ENCODE measurements around the gene ASRGL1. TPM values are rescaled to one million over a fixed set of nuclear protein-coding genes. Genes with fewer than 3 reads are reported as not detected.

ASRGL1 gene
- total and polyA plus RNA-seq, 2 of the 13 experiments (the other 11 are each of a cell fraction or from before 2014, with no cell fraction given): 50.8 to 97.5 TPM

DNA sequence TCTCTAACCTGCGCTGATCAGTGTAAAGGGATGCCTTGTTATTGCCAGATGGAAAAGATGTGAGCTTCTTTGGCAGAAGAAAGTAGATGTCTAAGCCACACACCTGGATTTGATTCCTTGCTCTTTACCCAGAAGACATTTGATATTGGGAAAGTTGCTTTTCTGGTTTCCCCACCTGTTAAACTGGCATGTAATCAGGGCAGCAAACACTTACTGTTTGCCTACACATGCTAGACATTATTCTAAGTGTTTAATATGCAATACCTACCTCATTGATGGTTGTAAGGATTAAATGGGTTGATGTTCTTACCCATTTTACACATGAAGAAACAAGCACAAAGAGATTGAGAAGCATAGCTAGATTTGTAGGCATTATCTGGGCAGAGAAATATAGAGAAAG is 16.6 kb downstream of the ASRGL1 start:
- BruUV-seq (replicated peaks): no TSS peak
- DNase-seq (ENCODE audit: low spot score) (no peak), FAIRE-seq (no peak), ATAC-seq (no peak)
- Histone ChIP-seq H2AFZ (ENCODE audit: low read length) (no peak overlapping the region), H3K4me3 (replicated peaks in 1 of 3; ENCODE audit: insufficient read depth in 1 of 3, low read depth in 2 of 3, low read length in 3 of 3) (no peak overlapping the region), H3K9me3 (ENCODE audit: low read length) (no peaks in the 10 kb centered on the region), H3K4me1 (ENCODE audit: insufficient read depth, low read length) (no peaks in the 10 kb centered on the region), H3K9ac (ENCODE audit: insufficient read depth, low read depth, low read length) (no peak overlapping the region), H3K79me2 (ENCODE audit: insufficient read depth, low read length) (peaks cover 4% of the 10 kb centered on the region), H3K4me2 (ENCODE audit: low read depth, low read length) (no peak overlapping the region), H4K20me1 (ENCODE audit: insufficient read depth, low read length) (no peaks in the 10 kb centered on the region), H3K36me3 (replicated peaks in 1 of 2; ENCODE audit: control insufficient read depth in 1 of 2, insufficient read depth in 2 of 2, low read length in 2 of 2) (peaks cover 7 to 32% of the 10 kb centered on the region in 2 experiments), H3K27ac (ENCODE audit: extremely low read length, insufficient read depth, low read length) (no peak overlapping the region), H3K27me3 (ENCODE audit: control insufficient read depth in 1 of 2, insufficient read depth in 2 of 2, low read length in 2 of 2) (no peaks in the 10 kb centered on the region)
- intact Hi-C loops (cut with micrococcal nuclease; ENCODE audit: unreplicated experiment) (no loop called here), in situ Hi-C loops (cut with HindIII; ENCODE audit: extremely low pct_ligation_motif_present, low pct_unique_long_range_greater_than_20kb) (no loop called here)
- ChIA-PET CTCF (ENCODE audit: low intra/inter-chr PET ratio, low total read pairs) (no interaction called here), POLR2A (no interaction called here)
- TF ChIP-seq ISL2 (CRISPR knock-in tag; IDR thresholded peaks at IDR 0.05) (no peak), FOXK1 (CRISPR knock-in tag; IDR thresholded peaks at IDR 0.05; ENCODE audit: borderline replicate concordance, low read depth) (no peak), BCL6 (CRISPR knock-in tag; IDR thresholded peaks at IDR 0.05) (no peak), MTA3 (CRISPR knock-in tag; IDR thresholded peaks at IDR 0.05) (no peak), ZNF235 (CRISPR knock-in tag; IDR thresholded peaks at IDR 0.05; ENCODE audit: borderline replicate concordance) (no peak)
- 100% methylated on average over 1 of the region's 1 CpG for WGBS (ENCODE audit: low lambda C conversion rate)

DNA sequence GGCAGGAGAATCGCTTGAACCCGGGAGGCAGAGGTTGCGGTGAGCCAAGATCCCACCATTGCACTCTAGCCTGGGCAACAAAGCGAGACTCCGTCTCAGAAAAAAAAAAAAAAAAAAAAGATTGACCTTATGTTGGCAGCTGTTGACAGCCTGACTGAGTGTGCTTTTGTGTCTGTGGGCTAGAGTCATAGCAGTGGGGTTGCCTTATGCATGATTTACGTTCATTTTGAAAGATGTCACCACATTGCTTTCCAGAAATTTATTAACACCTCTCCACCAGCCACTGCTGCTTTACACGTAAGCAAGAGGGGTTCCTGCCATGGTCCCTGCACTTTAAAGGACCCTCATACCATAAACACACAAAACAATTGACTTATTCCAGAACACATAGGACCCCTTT is 21.0 kb downstream of the ASRGL1 start:
- POLR2A ChIA-PET: no interaction called here
- peaks cover 7 to 27% of the 10 kb centered on the region in 2 experiments for H3K36me3 ChIP-seq (replicated peaks in 1 of 2; ENCODE audit: control insufficient read depth in 1 of 2, insufficient read depth in 2 of 2, low read length in 2 of 2)
- no peaks in the 10 kb centered on the region for H4K20me1 ChIP-seq (ENCODE audit: insufficient read depth, low read length)
- H3K4me2 ChIP-seq (ENCODE audit: low read depth, low read length): no peak overlapping the region
- no peaks in the 10 kb centered on the region for H3K9me3 ChIP-seq (ENCODE audit: low read length)
- FAIRE-seq: no peak
- in situ Hi-C loops (cut with HindIII; ENCODE audit: extremely low pct_ligation_motif_present, low pct_unique_long_range_greater_than_20kb): no loop called here
- WGBS (ENCODE audit: low lambda C conversion rate): 98% methylated on average over 7 of the region's 7 CpGs
- H3K4me1 ChIP-seq (ENCODE audit: insufficient read depth, low read length): no peaks in the 10 kb centered on the region
- TF ChIP-seq ZKSCAN1 (IDR thresholded peaks at IDR 0.05; ENCODE audit: low read length): no peak
- intact Hi-C loops (cut with micrococcal nuclease; ENCODE audit: unreplicated experiment): no loop called here
- no TSS peak for BruUV-seq (replicated peaks)
- H2AFZ ChIP-seq (ENCODE audit: low read length): no peak overlapping the region
- DNase-seq (ENCODE audit: low spot score): no peak
- no peak overlapping the region for H3K27ac ChIP-seq (ENCODE audit: extremely low read length, insufficient read depth, low read length)
- CTCF ChIA-PET (ENCODE audit: low intra/inter-chr PET ratio, low total read pairs): no interaction called here
- peaks cover 4% of the 10 kb centered on the region for H3K79me2 ChIP-seq (ENCODE audit: insufficient read depth, low read length)
- no peaks in the 10 kb centered on the region for H3K27me3 ChIP-seq (ENCODE audit: control insufficient read depth in 1 of 2, insufficient read depth in 2 of 2, low read length in 2 of 2)
- no peak overlapping the region for H3K9ac ChIP-seq (ENCODE audit: insufficient read depth, low read depth, low read length)
- no peak for ATAC-seq
- H3K4me3 ChIP-seq (replicated peaks in 1 of 3; ENCODE audit: insufficient read depth in 1 of 3, low read depth in 2 of 3, low read length in 3 of 3): no peak overlapping the region

All from HepG2 (cell line).